HG03039 (cell line): Measurements from ENCODE around the gene NUAK1.

ENCODE experiments used
- ATAC-seq: cut with Tn5 transposase; IDR thresholded peaks from one replicate; pipeline ENCODE4 v1.9.1; 2021; ENCODE audit warnings: mild to moderate bottlenecking, moderate library complexity; ENCODE audit not compliant: unreplicated experiment

NUAK1 gene

GRCh38 chr12:106113042-106113441 lies 25.7 kb downstream of the NUAK1 start:
- ATAC-seq: no peak

- ATAC-seq: no peak
These were observed 26.5 kb downstream of the NUAK1 start for GRCh38 chr12:106112145-106112821.

- no peak for ATAC-seq
These were observed 28.0 kb downstream of the NUAK1 start for GRCh38 chr12:106110626-106111300.

- ATAC-seq: no peak
These were observed 29.4 kb downstream of the NUAK1 start for GRCh38 chr12:106109168-106109910.

GRCh38 chr12:106108185-106108835 lies 30.4 kb downstream of the NUAK1 start:
- ATAC-seq: no peak

GRCh38 chr12:106107566-106107965 lies 31.2 kb downstream of the NUAK1 start:
- ATAC-seq: no peak

GRCh38 chr12:106106892-106107291 lies 31.9 kb downstream of the NUAK1 start:
- ATAC-seq: no peak

- ATAC-seq: no peak
These were observed 32.6 kb downstream of the NUAK1 start for GRCh38 chr12:106106061-106106566.

- no peak for ATAC-seq
These were observed 37.0 kb downstream of the NUAK1 start for GRCh38 chr12:106101803-106102202.

GRCh38 chr12:106098691-106099200 lies 40.0 kb downstream of the NUAK1 start:
- no peak for ATAC-seq

GRCh38 chr12:106097011-106097410 lies 41.7 kb downstream of the NUAK1 start:
- ATAC-seq: no peak

GRCh38 chr12:106096376-106096775 lies 42.4 kb downstream of the NUAK1 start:
- no peak for ATAC-seq

GRCh38 chr12:106094304-106094703 lies 44.5 kb downstream of the NUAK1 start:
- ATAC-seq: no peak

- no peak for ATAC-seq
These were observed 45.5 kb downstream of the NUAK1 start for GRCh38 chr12:106093246-106093645.

GRCh38 chr12:106091446-106091820 lies 47.3 kb downstream of the NUAK1 start:
- no peak for ATAC-seq

- no peak for ATAC-seq
These were observed 47.9 kb downstream of the NUAK1 start for GRCh38 chr12:106090591-106091445.

GRCh38 chr12:106089935-106090334 lies 48.8 kb downstream of the NUAK1 start:
- no peak for ATAC-seq

GRCh38 chr12:106088811-106089485 lies 49.8 kb downstream of the NUAK1 start:
- no peak for ATAC-seq

GRCh38 chr12:106088246-106088808 lies 50.4 kb downstream of the NUAK1 start:
- ATAC-seq: no peak
